NAMALWA (cell line): ENCODE data around the gene AMER2.

Experiments
- DNase-seq: peaks from one replicate; pipeline ENCODE4 v3.0.0-alpha.2; 2015; ENCODE audit warnings: low spot score

AMER2 gene, protein sequence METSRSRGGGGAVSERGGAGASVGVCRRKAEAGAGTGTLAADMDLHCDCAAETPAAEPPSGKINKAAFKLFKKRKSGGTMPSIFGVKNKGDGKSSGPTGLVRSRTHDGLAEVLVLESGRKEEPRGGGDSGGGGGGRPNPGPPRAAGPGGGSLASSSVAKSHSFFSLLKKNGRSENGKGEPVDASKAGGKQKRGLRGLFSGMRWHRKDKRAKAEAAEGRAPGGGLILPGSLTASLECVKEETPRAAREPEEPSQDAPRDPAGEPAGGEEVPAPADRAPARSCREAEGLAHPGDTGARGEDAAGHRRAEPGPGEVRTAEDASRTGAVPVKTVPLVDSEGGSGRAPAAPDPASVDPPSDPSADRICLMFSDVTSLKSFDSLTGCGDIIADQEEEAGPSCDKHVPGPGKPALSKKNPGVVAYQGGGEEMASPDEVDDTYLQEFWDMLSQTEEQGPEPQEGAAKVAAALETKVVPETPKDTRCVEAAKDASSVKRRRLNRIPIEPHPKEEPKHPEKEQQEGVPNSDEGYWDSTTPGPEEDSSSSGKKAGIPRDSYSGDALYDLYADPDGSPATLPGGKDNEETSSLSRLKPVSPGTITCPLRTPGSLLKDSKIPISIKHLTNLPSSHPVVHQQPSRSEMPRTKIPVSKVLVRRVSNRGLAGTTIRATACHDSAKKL

DNA sequence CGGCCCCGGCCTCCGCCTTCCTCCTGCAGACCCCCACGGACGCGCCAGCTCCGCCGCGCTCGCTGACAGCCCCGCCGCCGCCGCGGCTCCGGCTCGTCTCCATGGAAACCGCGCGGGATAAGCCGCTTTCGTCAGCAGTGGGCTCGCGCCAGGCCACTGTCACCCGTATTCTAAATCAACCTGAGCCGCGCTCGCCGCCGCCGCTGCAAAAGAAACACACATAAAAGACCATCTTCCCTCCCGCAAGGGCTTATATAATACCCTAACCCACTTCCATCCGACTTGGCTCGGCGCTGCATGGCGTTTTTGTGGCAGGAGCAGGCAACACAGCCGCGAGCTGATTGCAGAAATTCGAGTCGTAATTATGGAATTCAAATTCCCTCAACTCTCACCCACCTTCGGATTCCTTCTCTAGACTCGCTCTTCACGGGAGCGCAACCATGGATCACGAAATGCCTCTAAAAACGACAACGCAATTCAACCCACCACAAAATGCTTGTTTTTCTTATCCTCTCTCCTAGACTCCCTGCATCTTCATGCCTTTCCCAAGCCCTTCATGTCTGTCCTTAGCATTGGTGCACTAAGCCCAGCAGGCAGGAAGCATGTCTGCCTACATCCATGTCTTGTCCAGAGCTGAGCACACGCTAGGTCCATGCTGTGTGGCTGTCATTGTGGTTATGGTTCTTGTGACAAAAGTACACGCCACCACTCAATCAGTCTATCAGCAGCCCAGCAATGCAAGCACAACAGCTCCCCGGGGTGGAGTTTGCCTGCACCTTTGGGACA is at the start of gene AMER2:
Gene AMER2 (minus strand): TSS at position 772 of the 786 bp plus-strand sequence. CDS start 669 bp downstream, at position 103.
- no peak for DNase-seq

DNA sequence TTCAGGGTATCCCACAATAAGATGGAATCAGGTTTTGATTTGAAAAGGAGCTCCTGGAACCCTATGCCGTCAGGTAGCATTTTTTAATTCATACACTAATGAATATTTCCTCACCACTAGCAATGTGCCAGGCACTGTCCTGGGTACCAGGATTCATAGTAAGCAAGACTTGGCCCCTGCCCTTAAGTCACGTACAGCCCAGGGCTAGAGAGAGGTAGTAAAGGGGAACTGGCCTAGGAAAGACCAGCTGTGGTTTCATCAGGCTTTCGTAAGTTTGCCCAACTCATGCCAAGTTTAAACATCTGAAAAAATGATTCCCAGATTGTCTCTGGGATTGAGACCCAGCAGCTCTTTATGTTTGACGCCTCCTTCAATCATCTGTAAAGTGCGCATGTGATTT is 45.9 kb upstream of the AMER2 start:
- no peak for DNase-seq

DNA sequence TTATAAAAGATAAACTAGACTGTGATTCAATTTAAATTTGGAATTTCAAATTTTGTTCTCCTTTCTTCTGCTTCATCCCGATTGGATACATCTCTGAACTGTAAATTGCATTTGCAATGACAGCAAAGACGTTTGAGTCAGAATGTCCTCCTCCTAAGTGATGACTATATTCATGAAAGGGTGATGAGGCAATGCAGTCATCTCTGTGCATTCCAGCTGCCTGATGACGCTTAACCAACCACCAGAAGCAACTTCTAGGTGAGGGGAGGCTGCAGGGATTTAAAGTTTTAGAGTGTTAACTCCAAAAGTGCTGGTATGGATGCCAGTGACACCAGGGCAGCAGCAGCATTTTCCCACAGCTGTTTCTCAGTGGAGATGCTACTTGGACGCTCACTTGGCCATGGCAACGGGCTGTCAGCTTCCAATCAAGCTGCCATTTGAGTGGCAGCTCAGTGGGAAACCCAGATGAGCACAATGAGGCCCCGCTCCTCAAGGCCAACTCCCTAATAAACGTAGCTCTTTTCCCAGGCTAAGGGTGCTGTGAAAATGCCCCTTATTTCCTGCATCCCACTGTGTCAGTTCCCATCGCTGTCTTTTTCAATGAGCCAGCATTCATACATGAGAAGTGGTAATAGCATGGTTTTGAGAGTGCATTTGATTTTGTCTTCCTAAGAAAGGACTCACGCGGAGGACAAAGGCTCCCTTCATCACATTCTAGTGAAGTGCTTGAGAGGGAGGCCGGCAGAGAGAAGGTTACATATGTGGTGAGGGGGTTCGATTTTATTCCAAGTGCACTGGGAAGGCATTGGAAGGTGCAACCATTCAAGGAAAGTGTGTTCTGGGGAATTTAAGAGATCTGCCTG is 45.2 kb upstream of the AMER2 start:
- no peak for DNase-seq

DNA sequence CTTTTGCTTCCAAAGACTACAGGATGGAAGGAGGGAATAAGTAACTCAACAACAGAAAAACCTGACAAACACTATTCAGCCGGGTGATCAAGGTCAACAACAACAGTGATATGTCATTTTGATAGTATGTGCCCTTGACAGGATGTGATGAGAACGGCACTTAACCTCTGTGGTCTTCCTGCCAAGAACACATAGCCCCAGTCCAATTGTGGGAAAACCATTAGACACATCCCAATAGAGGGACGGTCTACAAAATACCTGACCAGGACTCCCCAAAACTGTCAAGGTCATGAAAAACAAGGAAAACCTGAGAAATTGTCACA is 43.1 kb upstream of the AMER2 start:
- no peak for DNase-seq

DNA sequence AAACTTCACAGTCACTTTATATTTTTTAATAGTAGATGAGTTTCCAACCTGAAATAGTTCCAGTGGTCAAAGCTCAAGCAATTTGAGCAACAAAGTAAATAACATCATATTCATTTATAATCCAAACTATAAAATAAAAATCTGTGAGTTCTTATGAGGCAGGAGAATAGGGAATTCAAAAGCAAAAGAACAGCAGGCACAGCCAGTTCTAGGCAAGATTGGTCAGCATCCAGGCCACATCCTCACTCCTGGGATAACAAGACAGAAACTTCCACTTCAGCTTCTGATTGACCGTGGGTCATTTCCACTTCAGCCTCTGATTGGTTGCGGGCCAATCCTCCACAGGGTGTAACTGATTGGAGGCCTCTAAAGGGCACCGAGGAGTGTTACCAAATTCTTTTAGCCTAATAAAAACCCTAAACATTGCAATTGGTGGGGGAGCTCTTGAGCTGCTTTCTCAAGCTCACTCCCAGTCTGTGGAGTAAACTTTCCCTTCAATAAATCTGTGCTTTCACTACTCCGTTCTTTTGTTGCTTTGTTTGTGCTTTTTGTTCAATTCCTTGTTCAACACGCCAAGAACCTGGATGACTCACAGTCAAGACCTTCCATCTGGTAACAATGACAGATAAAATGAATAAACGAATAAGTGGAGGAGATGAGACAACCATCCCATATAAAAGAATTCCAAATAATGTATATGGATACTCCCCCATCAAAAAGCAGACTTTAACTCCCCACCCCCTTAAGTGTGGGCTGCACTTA is 42.6 kb upstream of the AMER2 start:
- DNase-seq, result no peak

DNA sequence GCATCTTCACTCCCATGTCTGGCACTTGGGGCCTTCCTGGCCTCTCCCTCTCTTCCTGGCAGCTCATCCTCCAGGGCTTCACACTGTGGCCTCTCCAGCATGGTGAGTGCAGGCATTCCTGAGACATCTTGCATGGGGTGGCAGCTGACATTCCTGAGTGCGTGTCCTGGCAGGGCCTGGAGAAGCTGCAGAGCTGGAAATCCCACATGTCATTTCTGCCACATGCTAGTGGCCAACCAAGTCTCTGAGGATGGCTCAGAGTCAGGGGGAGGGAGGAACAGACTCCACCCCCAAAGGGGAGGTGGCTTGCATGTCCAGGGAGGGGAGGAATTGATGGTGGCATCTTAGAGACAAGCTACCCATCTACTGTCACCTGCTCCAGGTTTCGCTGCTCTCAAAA is 41.6 kb upstream of the AMER2 start:
- no peak for DNase-seq

DNA sequence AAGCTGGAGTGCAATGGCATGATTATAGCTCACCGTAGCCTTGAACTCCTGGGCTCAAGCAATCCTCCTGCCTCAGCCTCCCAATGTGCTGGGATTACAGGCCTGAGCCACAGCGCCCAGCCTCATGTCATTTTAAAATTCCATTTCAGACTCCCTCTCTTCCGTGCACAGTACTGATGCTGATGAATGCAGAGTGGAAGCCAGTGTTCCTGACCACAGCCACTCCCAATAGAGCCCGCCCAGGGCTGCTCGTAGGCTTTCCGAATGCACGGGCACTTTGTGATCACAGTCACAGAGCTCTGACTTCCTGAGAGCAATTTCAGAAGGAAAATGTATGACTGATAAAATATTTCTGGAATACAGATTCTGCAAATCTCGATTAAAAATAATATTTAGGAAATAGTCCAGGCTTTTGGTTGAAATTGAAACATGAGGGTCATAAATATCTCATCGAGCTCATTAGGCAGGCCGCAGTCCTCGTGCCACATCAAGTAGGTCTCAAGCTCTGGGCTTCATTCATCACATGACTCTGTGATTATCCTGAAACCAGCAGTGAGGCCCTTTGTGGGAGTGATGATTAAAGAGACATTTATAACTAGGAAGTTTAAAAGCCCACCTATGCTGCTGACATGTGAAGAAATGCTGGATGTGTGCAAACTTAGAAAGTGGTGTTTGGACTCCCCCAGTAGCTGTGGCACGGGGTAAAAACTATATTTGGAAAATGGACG is 38.9 kb upstream of the AMER2 start:
- DNase-seq, result no peak

DNA sequence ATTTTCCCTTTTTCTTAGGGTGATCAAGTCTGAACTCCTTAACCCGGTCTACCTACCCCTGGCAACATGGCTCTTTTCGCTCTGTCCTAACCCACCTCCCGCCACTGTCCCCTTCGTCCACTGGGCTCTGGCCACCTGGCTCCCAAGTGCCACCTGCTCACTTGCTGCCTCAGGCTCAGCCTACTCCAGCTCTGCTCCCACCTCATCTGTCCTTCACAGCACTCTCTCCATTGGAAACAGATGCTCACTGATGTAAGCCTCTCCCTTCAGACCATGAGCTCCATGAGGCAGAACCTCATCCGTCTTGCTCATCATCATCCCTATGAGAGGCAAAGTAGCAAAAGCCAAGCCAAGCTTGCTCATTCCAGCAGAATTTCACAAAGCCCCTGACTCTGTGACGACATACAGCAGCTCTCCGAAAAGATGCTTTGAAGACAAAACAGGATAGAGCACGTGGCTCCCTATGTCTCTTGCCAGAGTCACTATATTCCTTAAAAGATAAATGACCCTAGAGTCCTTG is 35.3 kb upstream of the AMER2 start:
- DNase-seq, result no peak

DNA sequence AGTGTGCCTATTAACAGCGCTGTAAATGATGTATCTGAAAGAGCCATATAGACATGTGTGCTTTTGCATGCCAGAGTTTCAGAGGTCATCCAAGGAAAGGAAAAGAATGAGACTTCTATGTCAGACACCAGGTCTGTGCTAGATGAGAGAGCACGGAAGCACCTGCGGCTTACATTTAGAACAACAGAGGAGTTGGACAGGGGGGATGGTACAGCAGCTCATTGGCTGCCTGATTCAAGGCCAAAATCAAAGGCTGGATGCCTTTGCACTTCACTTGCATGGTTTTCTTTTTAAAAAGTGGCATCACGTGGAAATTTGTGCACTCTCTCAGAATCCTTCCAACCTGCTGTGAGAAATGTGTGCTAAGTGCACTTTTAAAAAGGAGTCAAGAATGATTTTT is 32.8 kb upstream of the AMER2 start:
- DNase-seq, result no peak

DNA sequence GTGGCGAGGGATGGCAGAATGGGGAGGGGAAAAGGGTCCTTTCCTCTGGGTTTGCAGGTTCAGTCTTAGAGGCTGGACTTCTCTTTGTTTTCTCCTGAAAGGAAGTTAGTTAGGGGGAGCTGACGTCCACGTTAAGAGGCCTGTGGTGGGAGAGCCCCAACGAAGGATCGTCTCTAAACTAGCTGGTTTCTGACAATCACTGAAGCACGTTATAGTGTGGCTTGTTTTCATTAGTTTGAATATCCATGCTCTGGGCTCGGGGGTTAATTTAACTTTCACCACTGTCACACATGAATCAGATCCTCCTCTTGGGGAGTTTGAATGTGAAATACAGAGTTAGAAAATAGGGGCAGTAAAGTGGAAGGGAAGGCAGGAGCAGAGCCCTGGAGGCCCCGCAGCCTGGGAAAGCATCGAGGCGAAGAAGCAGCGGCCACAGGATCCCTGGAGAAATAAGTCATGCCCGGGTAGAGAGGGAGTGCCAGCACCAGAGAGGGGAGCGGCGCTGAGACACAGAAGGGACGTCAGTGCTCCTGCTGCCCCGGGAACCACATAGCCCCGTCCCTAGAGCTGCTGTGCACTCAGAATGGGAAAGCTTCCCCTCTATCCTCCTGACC is 31.1 kb upstream of the AMER2 start:
- DNase-seq, result no peak

DNA sequence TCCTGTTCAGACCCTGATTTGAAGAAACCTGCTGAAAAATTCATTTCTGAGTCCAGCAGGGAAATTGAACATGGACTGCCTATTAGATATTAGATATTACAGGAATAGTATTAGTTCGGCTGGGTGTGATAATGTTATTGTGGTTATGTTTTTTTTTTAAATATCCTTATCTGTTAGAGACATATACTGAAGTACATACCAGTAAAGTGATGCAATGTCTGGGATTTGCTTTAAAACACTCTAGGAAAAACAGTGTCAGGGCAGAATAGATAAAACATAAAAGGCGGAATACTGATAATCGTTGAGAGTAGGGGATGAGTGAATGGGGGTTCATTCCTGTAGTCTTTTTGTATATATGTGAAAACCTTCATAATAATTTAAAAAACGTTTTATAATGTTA is 28.7 kb upstream of the AMER2 start:
- DNase-seq, result no peak

DNA sequence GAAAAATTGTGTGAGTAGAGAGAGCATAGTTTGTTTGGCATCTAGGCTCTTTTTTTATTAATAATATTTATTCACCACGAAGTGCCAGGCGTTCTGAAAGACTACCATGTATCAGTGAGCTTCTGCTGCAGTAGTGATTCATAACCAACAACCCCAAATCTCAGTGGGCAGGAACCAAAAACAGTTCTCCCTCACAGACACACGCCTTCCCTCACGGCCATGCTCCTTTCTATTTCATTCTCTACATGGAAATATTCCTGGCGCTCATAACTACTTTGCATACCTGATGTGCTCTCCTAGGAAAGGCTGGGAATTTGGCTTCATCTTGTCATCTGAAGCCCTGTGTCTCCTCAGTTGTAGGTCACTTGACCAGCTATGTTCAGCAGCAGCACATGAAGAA is 26.6 kb upstream of the AMER2 start:
- no peak for DNase-seq

DNA sequence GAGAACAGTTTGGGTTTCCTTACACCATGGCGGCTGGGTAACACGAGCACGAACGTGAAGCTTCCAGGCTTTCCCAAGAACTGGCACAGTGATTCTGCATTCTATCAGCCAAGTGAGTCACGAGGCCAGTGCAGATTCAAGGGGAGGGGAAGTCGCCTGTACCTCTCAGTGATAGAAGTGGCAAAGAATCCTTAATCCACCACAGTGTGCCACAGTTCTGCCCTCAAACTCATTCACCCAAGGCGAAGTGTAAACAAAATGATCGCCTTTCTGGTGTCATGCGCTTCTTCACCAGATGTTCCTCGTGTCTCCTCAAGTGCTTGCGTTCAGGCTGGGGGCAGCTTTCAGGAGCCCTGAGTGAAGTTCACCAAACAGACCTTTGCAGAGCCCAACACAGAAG is 24.9 kb upstream of the AMER2 start:
- DNase-seq, result no peak

DNA sequence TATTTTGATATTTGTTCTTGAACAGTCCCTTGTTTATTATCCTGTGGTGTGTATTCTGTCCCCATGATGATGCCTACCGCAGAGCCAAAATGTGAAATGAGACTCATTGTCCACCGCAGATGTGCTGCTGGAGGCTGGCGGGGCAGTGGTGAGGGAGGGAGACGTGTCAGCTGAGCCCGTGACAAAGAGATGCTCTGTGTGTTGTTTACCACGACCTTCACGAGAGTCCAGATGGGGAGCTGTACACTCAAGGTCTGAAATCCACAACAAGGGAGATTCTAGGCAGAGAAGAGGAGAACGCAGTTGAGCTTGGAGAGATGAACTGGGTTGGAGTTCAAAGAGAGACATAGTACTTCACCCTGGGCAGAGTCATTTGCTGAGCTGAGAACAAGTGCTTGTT is 20.8 kb upstream of the AMER2 start:
- no peak for DNase-seq

DNA sequence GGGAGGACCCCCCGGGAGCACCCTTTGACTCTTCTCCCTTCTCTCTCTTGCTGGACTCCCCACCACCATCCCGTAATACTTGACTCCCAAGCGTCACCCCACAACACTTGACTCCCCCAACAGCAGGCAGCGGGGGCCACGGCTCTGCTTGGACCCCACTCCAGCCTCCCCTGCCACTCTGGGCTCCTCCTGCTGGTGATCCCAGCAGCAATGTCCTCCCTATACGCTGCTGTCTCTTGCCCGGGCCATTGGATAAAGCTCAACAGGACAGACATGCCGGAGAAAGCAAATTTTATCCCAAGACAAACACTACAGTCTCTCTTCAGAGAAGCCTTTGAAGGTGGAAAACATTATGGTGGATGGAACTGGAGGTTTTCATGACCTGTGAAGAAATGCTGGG is 20.4 kb upstream of the AMER2 start:
- DNase-seq, result no peak

DNA sequence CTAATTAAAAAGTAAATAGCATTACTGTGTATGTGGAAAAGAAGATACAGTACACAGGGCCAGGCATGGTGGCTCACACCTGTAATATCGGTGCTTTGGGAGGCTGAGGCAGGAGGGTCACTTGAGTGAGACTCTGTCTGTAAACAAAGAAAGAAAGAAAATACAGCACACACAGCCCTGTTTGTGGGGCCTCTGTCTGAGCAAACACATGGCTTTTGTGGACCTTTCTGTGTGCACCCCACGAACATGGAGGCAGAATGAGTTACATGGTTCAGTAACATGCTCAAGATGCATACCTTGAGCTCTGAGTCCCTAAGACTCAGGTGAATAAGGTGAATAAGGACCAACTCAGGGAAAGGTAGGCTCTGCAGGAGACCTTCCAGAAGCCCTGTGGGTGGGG is 20.0 kb upstream of the AMER2 start:
- no peak for DNase-seq

DNA sequence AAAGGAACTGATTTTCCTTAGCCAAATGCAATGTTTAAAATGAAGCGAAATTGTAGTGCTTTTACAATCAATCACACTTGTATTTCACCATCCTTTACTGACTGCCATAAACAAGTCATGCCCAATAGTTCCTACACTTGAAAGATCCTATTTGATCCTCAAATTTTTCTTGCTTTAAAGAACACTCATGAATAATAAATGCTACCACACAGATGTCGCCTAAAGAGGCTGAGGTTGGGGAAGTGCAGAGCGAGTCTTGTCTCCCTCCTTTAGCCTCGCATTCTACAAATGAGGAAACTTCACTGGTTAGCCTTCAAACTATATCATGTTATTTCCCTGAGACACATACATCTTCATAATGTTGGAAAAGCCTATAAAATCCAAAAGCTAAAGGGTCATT is 18.7 kb upstream of the AMER2 start:
- DNase-seq, result no peak

DNA sequence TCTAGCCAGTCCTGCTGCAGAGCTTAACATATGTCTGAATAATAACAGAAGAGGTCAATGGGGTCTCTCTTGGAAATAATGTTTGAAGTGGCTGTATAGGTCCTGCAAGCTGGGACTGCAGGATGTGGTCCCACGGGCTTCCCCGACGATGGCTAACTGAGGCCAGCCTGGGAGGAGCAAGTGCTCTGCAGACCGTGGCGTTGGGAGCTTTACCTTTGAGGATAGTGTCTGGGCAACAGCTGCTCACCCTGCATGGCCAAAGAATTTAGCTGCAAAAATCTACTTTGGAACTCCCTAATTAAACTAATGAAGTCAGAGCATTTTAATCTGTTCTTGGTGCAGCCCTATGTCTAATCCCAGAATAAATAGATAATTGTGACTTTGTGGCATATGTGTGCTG is 18.2 kb upstream of the AMER2 start:
- no peak for DNase-seq

DNA sequence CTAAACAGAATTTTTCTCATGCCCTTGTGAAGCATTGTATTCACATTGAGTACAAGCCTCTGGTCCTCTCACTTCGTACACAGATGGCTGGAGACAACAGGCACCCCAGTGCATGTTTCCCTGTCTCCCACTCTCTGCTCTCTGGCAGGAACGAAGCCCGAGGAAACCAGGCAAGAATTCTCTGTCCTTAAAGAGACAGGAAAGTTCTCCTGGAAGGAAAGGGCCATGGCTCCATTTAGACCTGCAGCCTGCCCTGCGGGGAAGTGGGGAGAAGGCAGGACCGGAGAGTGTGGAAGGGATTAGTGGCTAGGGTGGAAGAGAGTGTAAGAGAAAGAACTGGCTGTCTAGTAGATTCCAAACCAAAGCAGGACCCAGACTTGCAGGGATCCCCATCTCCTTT is 15.5 kb upstream of the AMER2 start:
- no peak for DNase-seq

DNA sequence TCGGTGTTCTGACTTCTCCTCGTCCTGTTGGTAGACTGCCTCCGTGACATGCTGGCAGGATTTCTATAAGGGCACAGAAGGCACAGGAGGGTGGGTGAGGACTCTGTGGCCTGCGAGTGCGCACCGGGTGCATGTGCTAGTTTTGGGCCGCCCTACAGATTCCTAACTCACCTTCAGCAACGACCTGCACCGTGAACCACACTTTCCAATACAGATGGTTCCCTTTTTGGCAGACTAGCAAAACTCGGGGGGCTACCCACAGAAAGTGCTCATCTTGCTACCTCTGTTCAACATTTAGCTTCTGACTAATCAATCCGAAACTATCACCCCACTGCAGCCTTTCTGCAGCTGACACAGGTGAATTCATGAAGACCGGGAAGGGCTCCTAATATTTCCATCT is 14.1 kb upstream of the AMER2 start:
- no peak for DNase-seq
